Lung (tissue), 12 donors: ENCODE results near the gene TNNT3. TPM values are rescaled to one million over a fixed set of nuclear protein-coding genes. Genes with fewer than 3 reads are reported as not detected.

ENCODE experiments used
- ATAC-seq: fragments of 200-7000 bp; cut with Tn5 transposase; one replicate; pipeline ENCODE4 v1.9.1; 2020; ENCODE audit warnings: moderate number of reproducible peaks; ENCODE audit not compliant: insufficient read depth, low FRiP score
- DNase-seq, 3 donors: peaks; one replicate each; pipeline ENCODE4 v3.0.0-alpha.2; 2013 to 2017
- H3K27ac ChIP-seq, 2 donors: one replicate each; pipeline ENCODE4 v1.5.1; 2013; ENCODE audit warnings: mild to moderate bottlenecking in 2 of 2, moderate library complexity in 2 of 2, control low read depth in 1 of 2, inconsistent platforms in 1 of 2, low read depth in 1 of 2, low read length in 1 of 2
- H3K27me3 ChIP-seq, 3 donors: one replicate each; pipeline ENCODE4 v1.5.1; 2013; ENCODE audit warnings: low read length in 2 of 3; ENCODE audit not compliant: control insufficient read depth in 3 of 3, insufficient read depth in 3 of 3
- H3K36me3 ChIP-seq, 4 donors: one replicate each; pipeline ENCODE4 v1.5.1; 2013; ENCODE audit warnings: low read length in 4 of 4, mild to moderate bottlenecking in 1 of 4, moderate library complexity in 1 of 4; ENCODE audit not compliant: control insufficient read depth in 4 of 4, insufficient read depth in 4 of 4
- H3K4me1 ChIP-seq, 5 donors: one replicate each; pipeline ENCODE4 v1.5.1; 2013; ENCODE audit warnings: low read length in 5 of 5, mild to moderate bottlenecking in 2 of 5, moderate library complexity in 1 of 5; ENCODE audit not compliant: control insufficient read depth in 5 of 5, insufficient read depth in 5 of 5
- H3K4me3 ChIP-seq: one replicate; pipeline ENCODE4 v1.5.1; 2013; ENCODE audit warnings: mild to moderate bottlenecking, control low read depth, moderate library complexity
- H3K9ac ChIP-seq, 2 donors: one replicate each; pipeline ENCODE4 v1.5.1; 2013; ENCODE audit warnings: low read length in 2 of 2, control low read depth in 1 of 2; ENCODE audit not compliant: insufficient read depth in 1 of 2
- H3K9me3 ChIP-seq, 4 donors: one replicate each; pipeline ENCODE4 v1.5.1; 2013; ENCODE audit warnings: low read length in 3 of 4, mild to moderate bottlenecking in 1 of 4, moderate library complexity in 1 of 4; ENCODE audit not compliant: control insufficient read depth in 4 of 4, insufficient read depth in 3 of 4
- CTCF ChIP-seq: IDR thresholded peaks from 2 replicates; pipeline ENCODE4 v1.5.1; 2012; ENCODE audit warnings: mild to moderate bottlenecking; ENCODE audit errors: control extremely low read depth, extremely low read depth
- WGBS, 2 donors: extraction: QIAGEN DNeasy Blood & Tissue Kit; methylation state at CpG; one replicate each; pipeline ENCODE4 v1.1.7; 2013; 5-methylcytosine and 5-hydroxymethylcytosine counted together
- polyA plus RNA-seq, 2 donors: library from polyadenylated mRNA; stranded (reverse); fragments of 200-250 nt; gene quantifications; one replicate each; pipeline ENCODE4 v1.2.1, GENCODE V29; 2013
- total RNA-seq, 2 donors: library from RNA; depleted of rRNA in 1 of 2; stranded (reverse); fragments of >200 nt in 1 of 2; gene quantifications; one replicate each; pipeline ENCODE4 v1.2.1, GENCODE V29; 2014 to 2021
- donor health status: control.
- donor health status: control.
- donor health status: Bipolar disorder and iron deficiency.
- donor health status: healthy.
- donor health status: DM: yes; HTN: yes; CAD: no.

Gene TNNT3
- total and polyA plus RNA-seq, 4 donors = 1.6 to 8.0 (median 5.1) TPM

- no peak overlapping the region for H3K4me3 ChIP-seq
- WGBS, 2 donors = 79 to 86% methylated on average over 5 of the region's 5 CpGs
Measured at GRCh38 chr11:1899686-1900085, 19.8 kb upstream of the TNNT3 start.

GRCh38 chr11:1906181-1906580 is 13.3 kb upstream of the TNNT3 start:
- H3K27me3 ChIP-seq = no peaks in the 10 kb centered on the region
- H3K4me1 ChIP-seq = peaks cover 0 to 32% (median 4%) of the 10 kb centered on the region in 5 donors
- no peak for TF ChIP-seq CTCF
- WGBS, 2 donors = 23 to 31% methylated on average over 5 of the region's 5 CpGs
- H3K4me3 ChIP-seq = no peak overlapping the region
- no peak overlapping the region for H3K9ac ChIP-seq
- peak in 1 of 3 donors; percentile 45 for DNase-seq
- peak overlapping the region in 1 of 2 donors; percentile 28 for H3K27ac ChIP-seq
- no peaks in the 10 kb centered on the region for H3K36me3 ChIP-seq
- ATAC-seq = no peak
- no peaks in the 10 kb centered on the region for H3K9me3 ChIP-seq

More at GRCh38 chr11:1899686-1900085, 19.8 kb upstream of the TNNT3 start:
- no peak for TF ChIP-seq CTCF
- H3K27ac ChIP-seq = no peak overlapping the region
- ATAC-seq (no peak), DNase-seq (no peak)
- no peaks in the 10 kb centered on the region for H3K36me3 ChIP-seq
- no peak overlapping the region for H3K9ac ChIP-seq
- H3K9me3 ChIP-seq = no peaks in the 10 kb centered on the region
- H3K4me1 ChIP-seq = peaks cover 0 to 8% (median 0%) of the 10 kb centered on the region in 5 donors
- H3K27me3 ChIP-seq = no peaks in the 10 kb centered on the region

GRCh38 chr11:1906611-1907423 is 12.7 kb upstream of the TNNT3 start:
- TF ChIP-seq CTCF = no peak
- ATAC-seq (no peak), DNase-seq (no peak)
- H3K27me3 ChIP-seq = no peaks in the 10 kb centered on the region
- H3K4me3 ChIP-seq = no peak overlapping the region
- H3K27ac ChIP-seq = peak overlapping the region in 1 of 2 donors; percentile 28
- H3K4me1 ChIP-seq = peaks cover 0 to 32% (median 4%) of the 10 kb centered on the region in 5 donors
- 80 to 85% methylated on average over 14 of the region's 14 CpGs for WGBS, 2 donors
- H3K36me3 ChIP-seq = no peaks in the 10 kb centered on the region
- no peaks in the 10 kb centered on the region for H3K9me3 ChIP-seq
- H3K9ac ChIP-seq = peak overlapping the region in 1 of 2 donors; percentile 28
